Tongue (tissue), 2 donors: ENCODE measurements around the gene KRT6B. TPM values are rescaled to one million over a fixed set of nuclear protein-coding genes. Genes with fewer than 3 reads are reported as not detected.
A peak's percentile ranks its signal among the peaks of the same experiment; 100 is the strongest.

Experiments
- DNase-seq: peaks from one replicate; pipeline ENCODE4 v3.0.0-alpha.2; 2015
- total RNA-seq: library from RNA; depleted of rRNA; stranded (reverse); fragments of >200 nt; gene quantifications from one replicate; pipeline ENCODE4 v1.2.3, GENCODE V29; 2014

Gene KRT6B
- total RNA-seq, 1 donor from 2014 or later, result 17.0 TPM

DNA sequence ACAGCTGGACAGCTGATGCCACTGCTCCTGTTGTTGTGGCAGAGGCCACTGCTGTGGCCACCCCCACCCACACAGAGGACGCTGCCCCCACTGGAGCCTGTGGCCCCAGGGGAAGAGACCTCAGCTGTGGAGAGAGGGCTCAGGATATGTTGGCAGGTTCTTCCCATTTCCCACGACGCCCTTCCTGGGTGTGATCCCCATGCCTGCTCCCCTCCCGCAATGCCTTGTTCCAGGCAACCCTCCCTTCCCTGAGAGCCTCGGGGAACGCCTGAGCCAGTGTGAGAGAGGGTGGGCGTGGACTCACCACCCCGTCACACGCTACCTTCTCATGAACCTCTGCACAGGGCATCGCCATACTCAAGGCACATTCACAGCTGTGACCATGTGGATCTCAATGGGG is 40.1 kb downstream of the KRT6B start:
- DNase-seq, result no peak

- peak; percentile 38 for DNase-seq
These were observed 41.2 kb downstream of the KRT6B start for GRCh38 chr12:52410589-52411248.

DNA sequence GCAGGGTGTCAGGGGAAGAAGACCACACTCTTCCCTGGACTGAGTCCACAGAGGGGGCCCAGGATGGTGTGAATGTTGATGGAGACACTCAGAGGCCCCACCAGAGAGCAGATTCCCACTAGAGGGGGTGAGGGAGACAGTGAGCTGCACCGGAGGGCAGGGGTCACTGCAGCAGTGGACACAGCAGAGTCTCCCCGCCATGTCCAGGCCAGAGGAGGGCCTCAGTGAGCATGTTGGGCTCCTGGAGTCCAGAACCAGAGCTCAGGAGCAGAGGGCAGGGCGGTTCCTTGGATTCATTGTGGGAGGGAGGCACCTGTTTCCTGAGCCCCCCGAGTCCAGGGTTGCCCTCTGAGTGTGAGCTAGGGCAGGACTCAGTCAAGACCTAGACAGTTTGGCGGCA is 44.0 kb downstream of the KRT6B start:
- DNase-seq, result no peak

- DNase-seq, result no peak
These were observed 46.0 kb downstream of the KRT6B start, which contains the start of gene KRT82 for GRCh38 chr12:52405922-52406385. Gene KRT82 (minus strand): TSS chr12:52406335. CDS start chr12:52406277, 58 bp downstream.

GRCh38 chr12:52404951-52405350 is 47.0 kb downstream of the KRT6B start:
- no peak for DNase-seq

GRCh38 chr12:52403561-52403960 is 48.4 kb downstream of the KRT6B start:
- no peak for DNase-seq

DNA sequence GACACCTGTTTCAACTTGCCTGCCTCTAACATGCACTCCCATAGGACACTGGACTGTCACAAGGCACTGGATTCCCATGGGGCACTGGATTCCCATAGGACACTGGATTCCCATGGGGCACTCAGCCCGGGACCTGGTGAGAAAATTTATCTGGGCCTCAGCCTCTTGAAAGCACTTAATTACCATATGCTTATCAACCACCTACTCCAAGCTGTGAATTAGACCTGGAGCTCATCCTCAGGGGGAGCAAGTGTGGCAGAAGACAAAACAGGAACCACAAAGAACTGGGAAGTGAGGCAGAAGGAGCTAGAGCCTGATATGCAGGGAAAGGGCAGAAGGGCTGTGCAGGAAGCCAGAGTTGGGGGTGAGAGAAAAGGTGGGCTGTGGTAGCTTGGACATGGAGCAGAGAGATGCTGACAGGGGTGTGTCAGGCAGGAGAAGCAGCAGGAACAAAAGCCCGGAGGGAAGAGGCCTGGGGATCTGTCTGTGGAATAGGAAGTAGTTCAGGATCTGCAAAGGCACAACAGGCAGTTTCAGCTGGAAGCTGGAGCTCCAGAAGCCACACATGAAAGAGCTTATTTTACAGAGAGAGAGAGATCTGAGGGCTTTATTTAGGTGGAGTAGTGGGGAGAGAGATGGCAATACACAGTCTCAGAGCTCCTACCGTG is 48.9 kb downstream of the KRT6B start:
- no peak for DNase-seq

DNA sequence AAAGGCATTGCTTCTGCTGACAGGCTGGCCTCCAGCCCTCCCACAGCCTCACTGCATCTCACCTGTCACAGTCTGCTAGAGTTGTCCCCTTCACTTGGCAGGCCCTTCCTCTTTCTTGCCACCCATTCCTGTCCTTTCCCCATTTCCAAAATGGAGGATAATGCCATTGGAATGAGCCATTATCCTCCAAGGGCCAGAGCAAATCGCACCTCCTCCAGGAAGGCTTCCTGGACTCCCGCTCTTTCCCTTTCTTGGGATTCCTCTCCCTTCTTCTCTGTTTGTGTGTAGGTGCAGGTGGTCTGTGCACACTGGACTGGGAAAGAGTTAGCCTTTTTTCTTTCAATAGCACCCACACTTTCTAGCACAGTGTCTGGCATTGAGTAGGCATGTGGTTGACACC is 49.6 kb downstream of the KRT6B start:
- DNase-seq, result no peak

GRCh38 chr12:52401926-52402325 is 50.0 kb downstream of the KRT6B start:
- no peak for DNase-seq

GRCh38 chr12:52401526-52401925 is 50.4 kb downstream of the KRT6B start:
- DNase-seq, result no peak

GRCh38 chr12:52400906-52401305 is 51.0 kb downstream of the KRT6B start:
- DNase-seq, result no peak

GRCh38 chr12:52399756-52400155 is 52.2 kb downstream of the KRT6B start:
- no peak for DNase-seq

GRCh38 chr12:52398176-52398575 is 53.8 kb downstream of the KRT6B start:
- DNase-seq, result no peak

DNA sequence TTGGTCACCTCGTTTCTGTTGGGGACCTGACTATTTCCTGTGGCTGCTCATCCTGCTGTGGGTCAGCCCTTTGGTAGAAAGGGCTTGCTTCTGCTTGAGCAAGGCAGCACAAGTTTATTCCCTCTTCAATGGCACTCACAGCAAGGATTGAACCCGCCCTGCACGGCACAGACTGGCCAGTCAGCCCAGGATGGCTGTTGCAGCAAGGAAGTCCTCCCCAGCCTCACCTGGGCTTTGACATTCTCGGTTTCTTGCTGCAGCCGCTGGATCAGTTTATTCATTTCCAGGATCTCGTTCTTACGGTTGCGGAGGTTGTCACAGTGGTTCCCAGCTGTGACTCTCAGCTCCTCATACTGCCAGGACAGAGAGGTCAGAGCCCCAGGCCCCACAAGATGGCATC is 55.3 kb downstream of the KRT6B start:
- DNase-seq, result no peak

Other genes with a start within 250 kb of the KRT6B start
- 27.1 TPM for gene KRT7, start 218.9 kb downstream of the KRT6B start, total RNA-seq
- not detected for gene KRT86, start 177.5 kb downstream of the KRT6B start, total RNA-seq
- 0.41 TPM for gene KRT81, start 160.6 kb downstream of the KRT6B start, total RNA-seq
- not detected for gene KRT83, start 130.7 kb downstream of the KRT6B start, total RNA-seq
- gene KRT85, start 84.7 kb downstream of the KRT6B start, total RNA-seq, result not detected
- gene KRT84, start 66.5 kb downstream of the KRT6B start, total RNA-seq, result not detected
- gene KRT82, start 45.8 kb downstream of the KRT6B start, total RNA-seq, result not detected
- gene KRT75, start 17.8 kb downstream of the KRT6B start, total RNA-seq, result 0.21 TPM
- 19.3 TPM for gene KRT6C, start 21.7 kb upstream of the KRT6B start, total RNA-seq
- gene KRT6A, start 41.1 kb upstream of the KRT6B start, total RNA-seq, result 299 TPM
- 1,219 TPM for gene KRT5, start 68.2 kb upstream of the KRT6B start, total RNA-seq
- gene KRT71, start 101.0 kb upstream of the KRT6B start, total RNA-seq, result not detected
- 0.10 TPM for gene KRT74, start 121.7 kb upstream of the KRT6B start, total RNA-seq
- gene KRT72, start 149.3 kb upstream of the KRT6B start, total RNA-seq, result 0.21 TPM
- not detected for gene KRT73, start 166.4 kb upstream of the KRT6B start, total RNA-seq
- gene KRT2, start 200.1 kb upstream of the KRT6B start, total RNA-seq, result not detected
- not detected for gene KRT1, start 228.3 kb upstream of the KRT6B start, total RNA-seq